Hepatocyte (in vitro differentiated cells): ENCODE results near the gene ACTC1. TPM values are rescaled to one million over a fixed set of nuclear protein-coding genes. Genes with fewer than 3 reads are reported as not detected.

ENCODE experiments used
- DNase-seq: peaks from one replicate; pipeline ENCODE4 v3.0.0-alpha.2; 2016; ENCODE audit warnings: low spot score
- H2AFZ ChIP-seq: fragments of 200-600 bp; sonication (generic); 2 replicates; pipeline ENCODE4 v1.6.0; 2016; ENCODE audit warnings: antibody characterized with exemption, mild to moderate bottlenecking
- H3K27ac ChIP-seq: fragments of 200-600 bp; sonication (generic); 2 replicates; pipeline ENCODE4 v1.5.1; 2016; ENCODE audit warnings: mild to moderate bottlenecking
- H3K27me3 ChIP-seq: fragments of 200-600 bp; sonication (generic); 2 replicates; pipeline ENCODE4 v1.6.1; 2016
- H3K36me3 ChIP-seq: fragments of 200-600 bp; sonication (generic); replicated peaks from 2 replicates; pipeline ENCODE4 v1.5.1; 2016; ENCODE audit warnings: low read depth; ENCODE audit not compliant: insufficient read depth
- H3K4me1 ChIP-seq: fragments of 200-600 bp; sonication (generic); 2 replicates; pipeline ENCODE4 v1.5.1; 2016; ENCODE audit warnings: mild to moderate bottlenecking, moderate library complexity; ENCODE audit not compliant: insufficient read depth
- H3K4me2 ChIP-seq: fragments of 200-600 bp; sonication (generic); 2 replicates; pipeline ENCODE4 v1.6.0; 2016
- H3K4me3 ChIP-seq: fragments of 200-600 bp; sonication (generic); 2 replicates; pipeline ENCODE4 v1.5.1; 2016; ENCODE audit warnings: mild to moderate bottlenecking
- H3K79me2 ChIP-seq: fragments of 200-600 bp; sonication (generic); 2 replicates; pipeline ENCODE4 v1.6.0; 2017; ENCODE audit warnings: mild to moderate bottlenecking
- H3K9me2 ChIP-seq: fragments of 200-600 bp; sonication (generic); replicated peaks from 2 replicates; pipeline ENCODE4 v1.6.0; 2017; ENCODE audit warnings: mild to moderate bottlenecking; ENCODE audit not compliant: insufficient read depth
- H3K9me3 ChIP-seq: fragments of 200-600 bp; sonication (generic); 2 replicates; pipeline ENCODE4 v1.5.1; 2016; ENCODE audit warnings: low read depth, mild to moderate bottlenecking
- H4K20me1 ChIP-seq: fragments of 200-600 bp; sonication (generic); 2 replicates; pipeline ENCODE4 v1.6.0; 2016; ENCODE audit warnings: mild to moderate bottlenecking; ENCODE audit not compliant: insufficient read depth, poor library complexity, severe bottlenecking
- CTCF ChIP-seq: fragments of 200-600 bp; sonication (generic); IDR thresholded peaks from 2 replicates; pipeline ENCODE4 v1.5.1; 2016; ENCODE audit warnings: antibody characterized with exemption, mild to moderate bottlenecking; ENCODE audit not compliant: poor library complexity
- EZH2 ChIP-seq: fragments of 200-600 bp; sonication (generic); IDR thresholded peaks from 2 replicates; pipeline ENCODE4 v1.6.1; 2016; ENCODE audit warnings: antibody characterized with exemption, mild to moderate bottlenecking, borderline replicate concordance
- EZH2phosphoT487 ChIP-seq: fragments of 200-600 bp; sonication (generic); IDR thresholded peaks from one replicate; pipeline ENCODE4 v1.6.1; 2018; ENCODE audit warnings: antibody characterized with exemption, mild to moderate bottlenecking, low read depth, moderate library complexity; ENCODE audit not compliant: unreplicated experiment, severe bottlenecking
- WGBS: methylation state at CpG from one replicate; pipeline ENCODE4 v1.1.6; 2016; ENCODE audit warnings: low lambda C conversion rate; ENCODE audit errors: missing lambda C conversion rate; 5-methylcytosine and 5-hydroxymethylcytosine counted together
- polyA plus RNA-seq: library from polyadenylated mRNA; unstranded; fragments of >200 nt; fragmentation: Nextera tagmentation; extraction: Ambion mirVana; gene quantifications from 2 replicates; pipeline ENCODE4 v1.2.1, GENCODE V29; 2016
- total RNA-seq: library from RNA; depleted of rRNA; stranded (reverse); fragments of >200 nt; gene quantifications from 2 replicates; pipeline ENCODE4 v1.2.3, GENCODE V29; 2014

Gene ACTC1
- total and polyA plus RNA-seq, 2 experiments from 2014 or later: 1.7 to 4.7 TPM

- Histone ChIP-seq H3K36me3 (no peaks in the 10 kb centered on the region), H2AFZ (no peak overlapping the region), H3K9me2 (no peaks in the 10 kb centered on the region), H3K27ac (no peak overlapping the region), H3K4me3 (no peak overlapping the region), H4K20me1 (no peaks in the 10 kb centered on the region), H3K79me2 (no peaks in the 10 kb centered on the region), H3K27me3 (peaks cover 40% of the 10 kb centered on the region), H3K4me2 (no peak overlapping the region), H3K9me3 (no peaks in the 10 kb centered on the region), H3K4me1 (no peaks in the 10 kb centered on the region)
- TF ChIP-seq CTCF (no peak), EZH2phosphoT487 (no peak), EZH2 (no peak)
- WGBS: 56% methylated on average over 3 of the region's 3 CpGs
- no peak for DNase-seq
Measured at GRCh38 chr15:34760909-34761308, 34.4 kb downstream of the ACTC1 start.

GRCh38 chr15:34759992-34760391 lies 35.4 kb downstream of the ACTC1 start:
- Histone ChIP-seq H3K9me3 (no peaks in the 10 kb centered on the region), H4K20me1 (no peaks in the 10 kb centered on the region), H3K27ac (no peak overlapping the region), H3K36me3 (no peaks in the 10 kb centered on the region), H3K4me2 (no peak overlapping the region), H3K4me1 (no peaks in the 10 kb centered on the region), H2AFZ (no peak overlapping the region), H3K4me3 (no peak overlapping the region), H3K79me2 (no peaks in the 10 kb centered on the region), H3K9me2 (no peaks in the 10 kb centered on the region), H3K27me3 (peaks cover 49% of the 10 kb centered on the region)
- TF ChIP-seq CTCF (no peak), EZH2 (no peak), EZH2phosphoT487 (no peak)
- no peak for DNase-seq
- WGBS: 65% methylated on average over 2 of the region's 2 CpGs

GRCh38 chr15:34759347-34759746 lies 36.0 kb downstream of the ACTC1 start:
- H3K36me3 ChIP-seq: no peaks in the 10 kb centered on the region
- H3K4me1 ChIP-seq: peaks cover 4% of the 10 kb centered on the region
- H3K4me3 ChIP-seq: no peak overlapping the region
- no peaks in the 10 kb centered on the region for H3K79me2 ChIP-seq
- H3K4me2 ChIP-seq: no peak overlapping the region
- H4K20me1 ChIP-seq: no peaks in the 10 kb centered on the region
- no peaks in the 10 kb centered on the region for H3K9me3 ChIP-seq
- H2AFZ ChIP-seq: no peak overlapping the region
- DNase-seq: no peak
- no peak for TF ChIP-seq CTCF
- TF ChIP-seq EZH2phosphoT487: no peak
- no peak for TF ChIP-seq EZH2
- no peaks in the 10 kb centered on the region for H3K9me2 ChIP-seq
- H3K27ac ChIP-seq: no peak overlapping the region
- H3K27me3 ChIP-seq: peaks cover 55% of the 10 kb centered on the region
- WGBS: 66% methylated on average over 3 of the region's 3 CpGs

GRCh38 chr15:34757262-34757661 lies 38.1 kb downstream of the ACTC1 start:
- Histone ChIP-seq H3K36me3 (no peaks in the 10 kb centered on the region), H3K9me2 (no peaks in the 10 kb centered on the region), H3K4me2 (no peak overlapping the region), H2AFZ (no peak overlapping the region), H3K27ac (no peak overlapping the region), H4K20me1 (no peaks in the 10 kb centered on the region), H3K9me3 (no peaks in the 10 kb centered on the region), H3K79me2 (no peaks in the 10 kb centered on the region), H3K27me3 (peaks cover 66% of the 10 kb centered on the region), H3K4me3 (no peak overlapping the region), H3K4me1 (peaks cover 5% of the 10 kb centered on the region)
- DNase-seq: no peak
- 75% methylated on average over 3 of the region's 3 CpGs for WGBS
- TF ChIP-seq EZH2phosphoT487: no peak
- TF ChIP-seq EZH2: no peak
- no peak for TF ChIP-seq CTCF
